Measurements from ENCODE around the gene UPB1. TPM values are rescaled to one million over a fixed set of nuclear protein-coding genes. Genes with fewer than 3 reads are reported as not detected.

Gene UPB1
- polyA plus RNA-seq, 1 donor from 2014 or later, result not detected

Other genes starting within 250 kb of the UPB1 start
- gene SPECC1L, start 224.5 kb upstream of the UPB1 start, polyA plus RNA-seq (ENCODE audit: insufficient read depth, low read depth, low replicate concordance), result 38.0 TPM
- gene ADORA2A, start 67.7 kb upstream of the UPB1 start, polyA plus RNA-seq (ENCODE audit: insufficient read depth, low read depth, low replicate concordance), result 8.0 TPM
- gene GUCD1, start 59.8 kb downstream of the UPB1 start, polyA plus RNA-seq (ENCODE audit: insufficient read depth, low read depth, low replicate concordance), result 91.5 TPM
- 130 TPM for gene SNRPD3, start 60.7 kb downstream of the UPB1 start, polyA plus RNA-seq (ENCODE audit: insufficient read depth, low read depth, low replicate concordance)
- 14.5 TPM for gene LRRC75B, start 97.7 kb downstream of the UPB1 start, polyA plus RNA-seq (ENCODE audit: insufficient read depth, low read depth, low replicate concordance)
- 5.1 TPM for gene GGT1, start 107.9 kb downstream of the UPB1 start, polyA plus RNA-seq (ENCODE audit: insufficient read depth, low read depth, low replicate concordance)

Measured in brain (organoid and tissue), 1 donor.